SU-DHL-6 (cell line): ENCODE data around the gene NKAPL.

Experiments
- H2AFZ ChIP-seq: fragments of 200-600 bp; sonication (generic); 2 replicates; pipeline ENCODE4 v1.6.1; 2014; ENCODE audit warnings: low read depth, mild to moderate bottlenecking, moderate library complexity, mixed read lengths, antibody characterized with exemption, low read length; ENCODE audit not compliant: severe bottlenecking
- H3F3A ChIP-seq: fragments of 200-600 bp; shearing (Covaris generic); 2 replicates; pipeline ENCODE4 v1.6.0; 2016; ENCODE audit warnings: antibody characterized with exemption, mild to moderate bottlenecking; ENCODE audit not compliant: insufficient read depth
- H3K27ac ChIP-seq: fragments of 200-600 bp; sonication (generic); 2 replicates; pipeline ENCODE4 v1.5.1; 2016; ENCODE audit warnings: low read depth, mild to moderate bottlenecking, low read length, moderate library complexity, mixed read lengths
- H3K27me3 ChIP-seq: fragments of 200-600 bp; sonication (generic), shearing (Covaris generic); 2 replicates; pipeline ENCODE4 v1.6.0; 2014; ENCODE audit warnings: mild to moderate bottlenecking, low read length
- H3K36me3 ChIP-seq: fragments of 200-600 bp; sonication (generic); 2 replicates; pipeline ENCODE4 v1.6.1; 2014; ENCODE audit warnings: mild to moderate bottlenecking, low read length, mixed read lengths
- H3K4me2 ChIP-seq: fragments of 300-600, 200-600 bp; shearing (Covaris generic), sonication (generic); 2 replicates; pipeline ENCODE4 v1.6.0; 2014; ENCODE audit warnings: low read length, low read depth, mild to moderate bottlenecking; ENCODE audit not compliant: poor library complexity, severe bottlenecking
- H3K4me3 ChIP-seq: fragments of 200-600 bp; sonication (generic); 2 replicates; pipeline ENCODE4 v1.5.1; 2014; ENCODE audit warnings: antibody characterized with exemption, low read length, mild to moderate bottlenecking, mixed read lengths; ENCODE audit not compliant: insufficient read depth, poor library complexity, severe bottlenecking
- H3K79me2 ChIP-seq: fragments of 200-600 bp; sonication (generic); 2 replicates; pipeline ENCODE4 v1.6.1; 2014; ENCODE audit warnings: mild to moderate bottlenecking, low read length, moderate library complexity; ENCODE audit not compliant: insufficient read depth
- H3K9ac ChIP-seq: fragments of 200-600 bp; sonication (generic); 2 replicates; pipeline ENCODE4 v1.7.0; 2014; ENCODE audit warnings: mild to moderate bottlenecking, low read length
- H3K9me2 ChIP-seq: fragments of 200-600 bp; sonication (generic); replicated peaks from 2 replicates; pipeline ENCODE4 v1.6.1; 2014; ENCODE audit warnings: low read length; ENCODE audit not compliant: insufficient read depth
- H3K9me3 ChIP-seq: fragments of 200-600 bp; sonication (generic); 2 replicates; pipeline ENCODE4 v1.6.1; 2014; ENCODE audit warnings: low read length, mixed read lengths; ENCODE audit not compliant: insufficient read depth
- H4K20me1 ChIP-seq: fragments of 200-600 bp; sonication (generic); 2 replicates; pipeline ENCODE4 v1.6.1; 2014; ENCODE audit warnings: low read depth, mild to moderate bottlenecking, antibody characterized with exemption, low read length, moderate library complexity, mixed read lengths
- EZH2phosphoT487 ChIP-seq: fragments of 200-600 bp; sonication (generic), shearing (Covaris generic); conservative IDR thresholded peaks from 2 replicates; pipeline ENCODE4 v1.6.1; 2018; ENCODE audit warnings: mild to moderate bottlenecking, antibody characterized with exemption, low read length, moderate library complexity, mixed read lengths
- TF ChIP-seq, protein P1 (sequence below): fragments of 200-600 bp; sonication (generic); IDR thresholded peaks from one replicate; pipeline ENCODE4 v1.5.1; 2017; ENCODE audit warnings: antibody characterized with exemption, mild to moderate bottlenecking, low read length, moderate library complexity; ENCODE audit not compliant: insufficient read depth, poor library complexity, severe bottlenecking

Gene NKAPL

DNA sequence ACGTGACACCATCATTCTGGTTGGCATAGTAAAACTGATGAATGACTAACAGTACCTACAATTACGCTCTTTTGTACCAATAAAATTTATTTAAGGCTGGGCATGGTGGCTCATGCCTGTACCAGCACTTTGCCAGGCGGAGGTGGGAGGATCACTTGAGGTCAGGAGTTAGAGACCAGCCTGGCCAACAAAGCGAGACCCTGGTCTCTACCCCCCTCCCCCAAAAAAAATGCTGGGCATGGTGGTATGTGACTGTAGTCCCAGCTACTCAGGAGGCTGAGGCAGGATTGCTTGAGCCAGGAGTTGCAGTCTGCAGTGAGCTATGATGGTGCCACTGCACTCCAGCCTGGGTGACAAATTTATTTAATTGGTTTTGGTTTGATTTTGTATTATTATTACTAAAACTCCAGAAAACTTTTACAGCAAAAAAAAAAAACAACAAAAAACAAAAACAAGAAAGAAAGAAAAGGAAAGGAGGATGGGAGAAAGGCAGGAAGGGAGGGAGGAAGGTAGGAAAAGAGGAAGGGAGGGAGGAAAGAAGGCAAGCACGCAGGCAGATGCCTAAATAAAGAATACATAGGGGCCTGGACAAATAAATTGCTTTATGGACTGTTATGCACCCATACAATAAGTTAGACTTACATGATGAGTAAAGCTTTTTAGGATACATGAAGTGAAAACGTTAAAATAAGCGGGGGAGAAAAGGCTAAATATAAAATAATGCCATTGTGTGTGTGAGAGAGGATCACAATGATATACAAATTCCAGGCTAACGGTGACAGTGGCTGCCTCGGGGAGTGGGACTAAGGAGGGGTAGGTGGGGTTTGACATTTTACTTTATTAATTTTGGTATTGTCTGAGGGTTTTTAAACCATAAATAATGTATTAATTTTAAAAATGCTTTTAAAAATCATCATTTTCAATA lies 34.7 kb upstream of the NKAPL start:
- Histone ChIP-seq H3F3A (peaks cover 8% of the 10 kb centered on the region; the same call in 1 of the 2 replicates), H3K9ac (peak overlapping the region; percentile 70), H3K36me3 (peaks cover 4% of the 10 kb centered on the region)

DNA sequence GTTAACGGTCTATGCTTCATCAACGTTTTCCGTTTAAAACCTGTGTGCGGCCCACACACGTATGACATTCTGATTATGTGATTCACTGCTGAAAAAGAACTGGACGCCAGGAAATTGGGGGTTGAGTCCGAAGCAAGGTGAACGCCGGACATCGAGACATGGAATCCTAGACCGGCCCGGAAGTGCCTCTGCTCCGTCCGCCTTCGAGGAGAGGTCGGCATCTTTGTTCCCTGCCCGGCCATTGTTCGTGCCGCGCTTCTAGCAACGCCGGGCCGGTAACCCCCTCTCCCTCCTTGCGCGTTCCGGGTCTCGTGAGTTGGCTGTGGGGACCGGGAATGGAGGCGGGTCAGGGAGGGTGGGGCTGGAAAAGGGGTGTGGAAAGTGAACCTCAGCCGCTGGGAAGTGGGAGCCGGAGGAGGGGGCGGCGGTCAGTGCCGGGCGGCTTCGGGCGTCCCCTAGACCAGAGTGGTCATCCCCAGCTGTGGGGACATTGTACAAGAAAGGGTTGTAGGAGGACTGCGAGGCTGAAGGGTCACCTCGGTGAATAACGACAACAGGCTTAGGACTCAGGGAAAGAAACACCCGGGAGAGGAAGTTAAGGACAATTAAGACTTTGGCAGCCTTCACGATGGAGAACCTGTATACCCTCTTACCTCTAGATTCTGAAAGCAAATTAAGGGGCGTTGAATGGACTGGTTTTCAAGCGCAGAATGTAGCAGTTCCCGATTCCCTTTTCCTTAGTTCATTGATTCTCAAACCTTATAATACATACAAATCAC lies 33.9 kb upstream of the NKAPL start, which contains the start of gene ZSCAN9:
ZSCAN9 (plus strand) TSS at position 220 of the 779 bp plus-strand sequence. CDS start 1,810 bp downstream, outside the sequence.
- Histone ChIP-seq H3K9me3 (no peaks in the 10 kb centered on the region), H3K27ac (no peak within 1 kb of the TSS), H2AFZ (peak within 1 kb of the TSS; percentile 93), H3K9ac (peak within 1 kb of the TSS; percentile 70), H3K4me2 (peak within 1 kb of the TSS; percentile 72), H3K36me3 (peaks cover 4% of the 10 kb centered on the region), H3K9me2 (no peaks in the 10 kb centered on the region), H4K20me1 (no peaks in the 10 kb centered on the region), H3K4me3 (peak within 1 kb of the TSS; percentile 79), H3K79me2 (peaks cover 10% of the 10 kb centered on the region), H3K27me3 (no peaks in the 10 kb centered on the region), H3F3A (peaks cover 8% of the 10 kb centered on the region; the same call in 1 of the 2 replicates)
- TF ChIP-seq, protein P1, sequence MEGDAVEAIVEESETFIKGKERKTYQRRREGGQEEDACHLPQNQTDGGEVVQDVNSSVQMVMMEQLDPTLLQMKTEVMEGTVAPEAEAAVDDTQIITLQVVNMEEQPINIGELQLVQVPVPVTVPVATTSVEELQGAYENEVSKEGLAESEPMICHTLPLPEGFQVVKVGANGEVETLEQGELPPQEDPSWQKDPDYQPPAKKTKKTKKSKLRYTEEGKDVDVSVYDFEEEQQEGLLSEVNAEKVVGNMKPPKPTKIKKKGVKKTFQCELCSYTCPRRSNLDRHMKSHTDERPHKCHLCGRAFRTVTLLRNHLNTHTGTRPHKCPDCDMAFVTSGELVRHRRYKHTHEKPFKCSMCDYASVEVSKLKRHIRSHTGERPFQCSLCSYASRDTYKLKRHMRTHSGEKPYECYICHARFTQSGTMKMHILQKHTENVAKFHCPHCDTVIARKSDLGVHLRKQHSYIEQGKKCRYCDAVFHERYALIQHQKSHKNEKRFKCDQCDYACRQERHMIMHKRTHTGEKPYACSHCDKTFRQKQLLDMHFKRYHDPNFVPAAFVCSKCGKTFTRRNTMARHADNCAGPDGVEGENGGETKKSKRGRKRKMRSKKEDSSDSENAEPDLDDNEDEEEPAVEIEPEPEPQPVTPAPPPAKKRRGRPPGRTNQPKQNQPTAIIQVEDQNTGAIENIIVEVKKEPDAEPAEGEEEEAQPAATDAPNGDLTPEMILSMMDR, result no peak
- no peak for TF ChIP-seq EZH2phosphoT487

More for the DNA sequence above, 34.7 kb upstream of the NKAPL start:
- H3K4me3 ChIP-seq, result peak overlapping the region; percentile 79
- no peaks in the 10 kb centered on the region for H4K20me1 ChIP-seq
- H2AFZ ChIP-seq, result peak overlapping the region; percentile 93
- no peak overlapping the region for H3K27ac ChIP-seq
- H3K9me3 ChIP-seq, result no peaks in the 10 kb centered on the region
- H3K27me3 ChIP-seq, result no peaks in the 10 kb centered on the region
- peaks cover 10% of the 10 kb centered on the region for H3K79me2 ChIP-seq
- peak overlapping the region; percentile 72 for H3K4me2 ChIP-seq
- TF ChIP-seq EZH2phosphoT487, result no peak
- TF ChIP-seq, protein P1, result no peak
- H3K9me2 ChIP-seq, result no peaks in the 10 kb centered on the region

DNA sequence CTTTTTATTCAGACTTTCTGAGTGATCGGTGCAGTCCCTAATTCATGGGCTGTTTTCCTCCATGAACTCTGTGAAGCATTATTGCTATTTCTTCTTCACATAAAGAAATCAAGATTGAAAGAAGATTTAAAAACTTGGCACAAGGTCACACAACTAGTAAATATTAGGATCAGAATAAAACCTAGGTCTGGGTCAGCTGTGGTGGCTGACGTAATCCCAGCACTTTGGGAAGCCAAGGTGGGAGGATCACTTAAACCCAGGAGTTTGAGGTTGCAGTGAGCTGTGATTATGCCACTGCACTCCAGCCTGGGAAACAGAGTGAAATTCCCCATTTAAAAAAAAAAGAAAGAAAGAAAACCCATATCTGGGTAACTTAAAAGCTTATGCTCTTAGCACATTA lies 32.6 kb upstream of the NKAPL start:
- no peaks in the 10 kb centered on the region for H3K9me2 ChIP-seq
- peaks cover 8% of the 10 kb centered on the region; the same call in 1 of the 2 replicates for H3F3A ChIP-seq
- TF ChIP-seq, protein P1, result no peak
- H3K27ac ChIP-seq, result no peak overlapping the region
- H3K4me2 ChIP-seq, result peak overlapping the region; percentile 72
- peaks cover 4% of the 10 kb centered on the region for H3K36me3 ChIP-seq
- H3K79me2 ChIP-seq, result peaks cover 10% of the 10 kb centered on the region
- H3K4me3 ChIP-seq, result no peak overlapping the region
- H3K9me3 ChIP-seq, result no peaks in the 10 kb centered on the region
- no peaks in the 10 kb centered on the region for H3K27me3 ChIP-seq
- H3K9ac ChIP-seq, result no peak overlapping the region
- H4K20me1 ChIP-seq, result no peaks in the 10 kb centered on the region
- no peak overlapping the region for H2AFZ ChIP-seq
